SK-N-SH treated with all-trans-retinoic acid at 6 μM for 48 hours (cell line): ENCODE measurements around the gene EHD1.

Experiments used
- ATAC-seq: fragments of 200-7000 bp; cut with Tn5 transposase; 3 replicates; pipeline ENCODE4 v1.9.1; 2020; ENCODE audit warnings: mild to moderate bottlenecking, moderate library complexity
- ARNTL ChIP-seq: fragments of 450-650 bp; formaldehyde crosslinking; IDR thresholded peaks from 2 replicates; pipeline ENCODE4 v1.5.0; 2020; ENCODE audit warnings: low read depth, mild to moderate bottlenecking, moderate library complexity, borderline replicate concordance
- BACH2 ChIP-seq: fragments of 250-450 bp; sonication (Bioruptor Pico); IDR thresholded peaks from 2 replicates; pipeline ENCODE4 v1.9.0; 2021; ENCODE audit warnings: mild to moderate bottlenecking, borderline replicate concordance
- CREB5 ChIP-seq: fragments of 250-450 bp; sonication (Bioruptor Pico); IDR thresholded peaks from 2 replicates; pipeline ENCODE4 v1.5.1; 2020; ENCODE audit warnings: low read depth, mild to moderate bottlenecking, moderate library complexity
- CSDC2 ChIP-seq: fragments of 250-450 bp; sonication (Bioruptor Pico); IDR thresholded peaks from 2 replicates; pipeline ENCODE4 v1.5.0; 2020; ENCODE audit warnings: mild to moderate bottlenecking, moderate library complexity
- ESRRG ChIP-seq: fragments of 250-450 bp; sonication (Bioruptor Pico); IDR thresholded peaks from 2 replicates; pipeline ENCODE4 v1.6.1; 2021; ENCODE audit warnings: mild to moderate bottlenecking
- GLIS3 ChIP-seq: fragments of 250-450 bp; sonication (Bioruptor Pico); IDR thresholded peaks from 2 replicates; pipeline ENCODE4 v1.5.0; 2020; ENCODE audit warnings: mild to moderate bottlenecking, moderate library complexity
- ISL1 ChIP-seq: fragments of 250-450 bp; sonication (Bioruptor Pico); IDR thresholded peaks from 2 replicates; pipeline ENCODE4 v2.1.2; 2022; ENCODE audit warnings: mild to moderate bottlenecking, moderate library complexity
- OSR1 ChIP-seq: fragments of 250-450 bp; sonication (Bioruptor Pico); IDR thresholded peaks from 2 replicates; pipeline ENCODE4 v1.8.0; 2022; ENCODE audit warnings: moderate library complexity, mild to moderate bottlenecking, inconsistent platforms
- PATZ1 ChIP-seq: fragments of 250-450 bp; sonication (Bioruptor Pico); IDR thresholded peaks from 2 replicates; pipeline ENCODE4 v1.8.0; 2020; ENCODE audit warnings: mild to moderate bottlenecking, moderate library complexity, borderline replicate concordance
- PPARA ChIP-seq: fragments of 250-450 bp; sonication (Bioruptor Pico); IDR thresholded peaks from 2 replicates; pipeline ENCODE4 v1.5.0; 2020; ENCODE audit warnings: mild to moderate bottlenecking, borderline replicate concordance
- RARB ChIP-seq: fragments of 250-450 bp; sonication (Bioruptor Pico); IDR thresholded peaks from 2 replicates; pipeline ENCODE4 v1.8.0; 2021; ENCODE audit warnings: mild to moderate bottlenecking, moderate library complexity
- TCF4 ChIP-seq: fragments of 250-450 bp; sonication (Bioruptor Pico); IDR thresholded peaks from 2 replicates; pipeline ENCODE4 v1.8.0; 2021; ENCODE audit warnings: mild to moderate bottlenecking, moderate library complexity, borderline replicate concordance
- TOX ChIP-seq: fragments of 250-450 bp; sonication (Bioruptor Pico); IDR thresholded peaks from 2 replicates; pipeline ENCODE4 v1.8.0; 2021; ENCODE audit warnings: mild to moderate bottlenecking, moderate library complexity, borderline replicate concordance
- ZC3H10 ChIP-seq: fragments of 250-450 bp; sonication (Bioruptor Pico); IDR thresholded peaks from 2 replicates; pipeline ENCODE4 v1.5.1; 2021; ENCODE audit warnings: mild to moderate bottlenecking, moderate library complexity
- ZFP3 ChIP-seq: fragments of 250-450 bp; sonication (Bioruptor Pico); IDR thresholded peaks from 2 replicates; pipeline ENCODE4 v1.5.0; 2020; ENCODE audit warnings: mild to moderate bottlenecking, moderate library complexity
- ZFP30 ChIP-seq: fragments of 450-650 bp; formaldehyde crosslinking; IDR thresholded peaks from 2 replicates; pipeline ENCODE4 v1.5.0; 2022; ENCODE audit warnings: mild to moderate bottlenecking, moderate library complexity
- ZNF565 ChIP-seq: fragments of 450-650 bp; formaldehyde crosslinking; conservative IDR thresholded peaks from 2 replicates; pipeline ENCODE4 v1.5.0; 2020; ENCODE audit warnings: low read depth, mild to moderate bottlenecking, moderate library complexity
- ZNF70 ChIP-seq: fragments of 450-650 bp; formaldehyde crosslinking; IDR thresholded peaks from 2 replicates; pipeline ENCODE4 v1.5.0; 2020; ENCODE audit warnings: mild to moderate bottlenecking, moderate library complexity
- TF ChIP-seq, protein P1 (sequence below): fragments of 250-450 bp; sonication (Bioruptor Pico); IDR thresholded peaks from 2 replicates; pipeline ENCODE4 v1.5.1; 2021; ENCODE audit warnings: mild to moderate bottlenecking, moderate library complexity

Gene EHD1

DNA sequence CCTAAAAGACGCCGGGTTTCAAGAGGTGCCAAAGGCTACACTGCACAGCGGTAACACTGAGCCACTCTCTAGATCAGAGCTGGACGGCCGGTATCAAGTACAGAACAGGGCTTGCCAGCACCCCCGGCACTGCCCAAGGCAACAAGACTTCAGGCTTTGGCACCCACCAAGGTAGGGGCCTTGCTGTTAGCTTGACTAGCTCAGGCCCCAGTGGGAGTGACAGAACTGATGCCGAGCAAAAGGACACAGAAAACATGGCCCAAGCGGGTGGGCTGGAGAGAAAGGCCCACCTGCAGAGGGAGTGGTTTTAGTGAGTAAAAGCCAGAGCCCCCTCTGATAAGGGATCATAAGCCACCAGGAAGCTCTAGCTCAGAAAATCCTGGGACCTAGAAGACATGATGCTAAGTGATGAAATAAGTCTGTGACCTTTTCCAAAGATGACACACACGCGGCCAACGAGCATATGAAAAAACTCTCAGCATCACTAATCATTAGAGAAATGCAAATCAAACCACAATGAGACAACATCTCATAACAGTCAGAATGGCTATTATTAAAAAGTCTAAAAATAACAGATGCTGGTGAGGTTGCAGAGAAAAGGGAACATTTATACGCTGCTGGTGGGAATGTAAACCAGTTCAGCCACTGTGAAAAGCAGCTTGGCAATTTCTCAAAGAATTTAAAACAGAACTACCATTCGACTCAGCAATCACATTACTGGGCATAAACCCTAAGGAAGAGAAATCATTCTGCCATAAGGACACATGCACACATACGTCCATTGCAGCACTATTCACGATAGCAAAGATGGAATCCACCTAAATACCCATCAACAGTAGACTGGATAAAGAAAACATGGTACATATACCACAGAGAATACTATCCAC lies 12.9 kb downstream of the EHD1 start (continued):
- no peak for TF ChIP-seq ESRRG (CRISPR knock-in tag)
- no peak for TF ChIP-seq OSR1 (CRISPR knock-in tag)
- TF ChIP-seq TCF4 = no peak
- no peak for TF ChIP-seq BACH2 (CRISPR knock-in tag)
- no peak for TF ChIP-seq ZC3H10 (CRISPR knock-in tag)
- TF ChIP-seq ZFP30 (CRISPR knock-in tag) = no peak
- TF ChIP-seq PATZ1 (CRISPR knock-in tag) = no peak
- TF ChIP-seq RARB (CRISPR knock-in tag) = no peak
- no peak for TF ChIP-seq ARNTL (CRISPR knock-in tag)
- TF ChIP-seq ISL1 (CRISPR knock-in tag) = no peak
- TF ChIP-seq, protein P1, sequence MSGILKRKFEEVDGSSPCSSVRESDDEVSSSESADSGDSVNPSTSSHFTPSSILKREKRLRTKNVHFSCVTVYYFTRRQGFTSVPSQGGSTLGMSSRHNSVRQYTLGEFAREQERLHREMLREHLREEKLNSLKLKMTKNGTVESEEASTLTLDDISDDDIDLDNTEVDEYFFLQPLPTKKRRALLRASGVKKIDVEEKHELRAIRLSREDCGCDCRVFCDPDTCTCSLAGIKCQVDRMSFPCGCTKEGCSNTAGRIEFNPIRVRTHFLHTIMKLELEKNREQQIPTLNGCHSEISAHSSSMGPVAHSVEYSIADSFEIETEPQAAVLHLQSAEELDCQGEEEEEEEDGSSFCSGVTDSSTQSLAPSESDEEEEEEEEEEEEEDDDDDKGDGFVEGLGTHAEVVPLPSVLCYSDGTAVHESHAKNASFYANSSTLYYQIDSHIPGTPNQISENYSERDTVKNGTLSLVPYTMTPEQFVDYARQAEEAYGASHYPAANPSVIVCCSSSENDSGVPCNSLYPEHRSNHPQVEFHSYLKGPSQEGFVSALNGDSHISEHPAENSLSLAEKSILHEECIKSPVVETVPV = no peak
- no peak for TF ChIP-seq ZNF70 (CRISPR knock-in tag)

- peak; percentile 17; the same call in 2 of the 3 replicates for ATAC-seq
- TF ChIP-seq ZFP3 (no peak), RARB (CRISPR knock-in tag) (no peak), PPARA (CRISPR knock-in tag) (no peak)
- TF ChIP-seq, all 23 proteins: peak for 0
Observed at GRCh38 chr11:64864473-64865285, 13.7 kb downstream of the EHD1 start.

- TF ChIP-seq TOX (CRISPR knock-in tag) (no peak), PATZ1 (CRISPR knock-in tag) (no peak), ZFP30 (CRISPR knock-in tag) (no peak), ZNF565 (CRISPR knock-in tag) (no peak), ISL1 (CRISPR knock-in tag) (no peak), TCF4 (no peak), GLIS3 (no peak), ZC3H10 (CRISPR knock-in tag) (no peak), RARB (CRISPR knock-in tag) (no peak), CREB5 (CRISPR knock-in tag) (no peak), ARNTL (CRISPR knock-in tag) (no peak), OSR1 (CRISPR knock-in tag) (no peak), ZNF70 (CRISPR knock-in tag) (no peak), CSDC2 (no peak), ZFP3 (no peak), PPARA (CRISPR knock-in tag) (no peak)
- TF ChIP-seq, protein P1 = no peak
- no peak for ATAC-seq
Observed at GRCh38 chr11:64864135-64864472, 14.3 kb downstream of the EHD1 start.
